ENCODE measurements around the gene DBN1. TPM values are rescaled to one million over a fixed set of nuclear protein-coding genes. Genes with fewer than 3 reads are reported as not detected.
A peak's percentile ranks its signal among the peaks of the same experiment; 100 is the strongest.

The DBN1 gene
- total RNA-seq, 3 donors from 2014 or later: 12.1 to 61.8 (median 17.2) TPM

DNA sequence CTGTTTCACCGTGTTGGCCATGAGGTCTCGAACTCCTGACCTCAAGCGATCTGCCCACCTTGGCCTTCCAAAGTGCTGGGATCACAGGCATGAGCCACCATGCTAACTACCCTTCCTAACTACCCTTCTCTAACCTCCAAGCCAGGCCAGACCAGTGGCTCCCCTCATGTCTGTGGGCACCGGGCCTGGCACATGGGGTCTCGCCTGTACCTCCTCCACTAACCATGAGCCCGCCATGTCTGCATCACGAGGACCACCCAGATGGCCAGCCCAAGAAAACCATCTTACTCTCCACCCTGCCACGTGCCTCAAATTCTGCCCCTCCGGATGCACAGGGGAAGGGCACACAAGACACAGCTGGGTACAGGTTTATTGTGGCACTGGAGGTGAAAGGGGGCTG, 9.6 kb upstream of the DBN1 start:
- no peaks in the 10 kb centered on the region for H3K36me3 ChIP-seq (ENCODE audit: low read depth)
- no peaks in the 10 kb centered on the region for H3K9me3 ChIP-seq
- no peak overlapping the region for H3K4me3 ChIP-seq
- H3K4me1 ChIP-seq (ENCODE audit: low read depth): peaks cover 3% of the 10 kb centered on the region
- no peak for ATAC-seq
- TF ChIP-seq, protein P1, sequence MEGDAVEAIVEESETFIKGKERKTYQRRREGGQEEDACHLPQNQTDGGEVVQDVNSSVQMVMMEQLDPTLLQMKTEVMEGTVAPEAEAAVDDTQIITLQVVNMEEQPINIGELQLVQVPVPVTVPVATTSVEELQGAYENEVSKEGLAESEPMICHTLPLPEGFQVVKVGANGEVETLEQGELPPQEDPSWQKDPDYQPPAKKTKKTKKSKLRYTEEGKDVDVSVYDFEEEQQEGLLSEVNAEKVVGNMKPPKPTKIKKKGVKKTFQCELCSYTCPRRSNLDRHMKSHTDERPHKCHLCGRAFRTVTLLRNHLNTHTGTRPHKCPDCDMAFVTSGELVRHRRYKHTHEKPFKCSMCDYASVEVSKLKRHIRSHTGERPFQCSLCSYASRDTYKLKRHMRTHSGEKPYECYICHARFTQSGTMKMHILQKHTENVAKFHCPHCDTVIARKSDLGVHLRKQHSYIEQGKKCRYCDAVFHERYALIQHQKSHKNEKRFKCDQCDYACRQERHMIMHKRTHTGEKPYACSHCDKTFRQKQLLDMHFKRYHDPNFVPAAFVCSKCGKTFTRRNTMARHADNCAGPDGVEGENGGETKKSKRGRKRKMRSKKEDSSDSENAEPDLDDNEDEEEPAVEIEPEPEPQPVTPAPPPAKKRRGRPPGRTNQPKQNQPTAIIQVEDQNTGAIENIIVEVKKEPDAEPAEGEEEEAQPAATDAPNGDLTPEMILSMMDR (IDR thresholded peaks at IDR 0.05): no peak
- intact Hi-C loops (cut with DNase I, micrococcal nuclease): no loop called here
- DNase-seq: no peak

DNA sequence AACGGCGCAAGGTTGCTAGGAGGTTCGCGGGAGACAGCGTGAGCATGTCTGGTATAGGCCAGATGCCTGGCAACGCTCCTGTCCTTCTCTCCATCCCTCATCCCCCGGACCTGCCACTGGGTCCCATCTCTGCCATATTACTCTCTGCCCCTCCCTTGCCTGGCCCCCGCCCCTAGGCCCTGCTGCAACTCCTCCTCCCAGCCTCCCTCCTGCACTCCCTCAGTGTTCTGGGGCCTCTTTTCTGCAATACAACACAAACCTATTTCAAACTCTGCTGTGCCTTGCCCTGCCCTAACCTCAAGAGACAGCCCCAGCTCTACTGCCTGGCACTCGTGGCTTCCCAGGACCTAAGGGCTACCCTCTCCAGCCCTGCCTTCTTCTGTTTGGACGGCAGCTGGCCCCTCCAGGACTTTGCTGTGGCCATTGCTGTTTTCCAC, 8.9 kb upstream of the DBN1 start:
- Histone ChIP-seq H3K9me3 (no peaks in the 10 kb centered on the region), H3K36me3 (ENCODE audit: low read depth) (no peaks in the 10 kb centered on the region), H3K4me1 (ENCODE audit: low read depth) (peaks cover 3% of the 10 kb centered on the region), H3K4me3 (no peak overlapping the region)
- DNase-seq: no peak
- TF ChIP-seq, protein P1 (IDR thresholded peaks at IDR 0.05): no peak
- ATAC-seq: no peak
- intact Hi-C loops (cut with DNase I, micrococcal nuclease): no loop called here

DNA sequence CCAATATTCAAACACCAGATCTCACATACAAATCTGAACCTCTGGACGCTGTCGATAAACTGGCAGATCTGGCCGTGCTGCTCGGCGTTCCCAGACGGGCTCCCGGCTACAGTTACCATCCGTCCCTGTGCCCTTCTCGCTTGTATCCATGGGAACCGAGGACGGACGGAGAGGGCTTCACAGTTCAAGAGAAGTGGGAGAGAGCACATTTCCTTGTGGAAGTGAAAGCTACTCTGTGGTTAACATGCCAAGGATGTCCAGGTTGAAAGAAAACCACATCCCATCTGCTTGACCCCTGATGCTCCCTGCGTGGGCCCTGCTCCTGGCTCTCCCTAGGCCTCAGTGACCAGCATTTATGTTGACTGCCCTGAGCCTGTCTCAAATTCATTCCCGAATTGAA, 6.3 kb upstream of the DBN1 start:
- ATAC-seq (peak; percentile 5), DNase-seq (peak in 2 of 3 donors; percentile 28 to 43)
- Histone ChIP-seq H3K9me3 (no peaks in the 10 kb centered on the region), H3K4me1 (ENCODE audit: low read depth) (peaks cover 3% of the 10 kb centered on the region), H3K36me3 (ENCODE audit: low read depth) (no peaks in the 10 kb centered on the region), H3K4me3 (no peak overlapping the region)
- intact Hi-C loops (cut with DNase I, micrococcal nuclease): no loop called here
- TF ChIP-seq, protein P1 (IDR thresholded peaks at IDR 0.05): no peak

DNA sequence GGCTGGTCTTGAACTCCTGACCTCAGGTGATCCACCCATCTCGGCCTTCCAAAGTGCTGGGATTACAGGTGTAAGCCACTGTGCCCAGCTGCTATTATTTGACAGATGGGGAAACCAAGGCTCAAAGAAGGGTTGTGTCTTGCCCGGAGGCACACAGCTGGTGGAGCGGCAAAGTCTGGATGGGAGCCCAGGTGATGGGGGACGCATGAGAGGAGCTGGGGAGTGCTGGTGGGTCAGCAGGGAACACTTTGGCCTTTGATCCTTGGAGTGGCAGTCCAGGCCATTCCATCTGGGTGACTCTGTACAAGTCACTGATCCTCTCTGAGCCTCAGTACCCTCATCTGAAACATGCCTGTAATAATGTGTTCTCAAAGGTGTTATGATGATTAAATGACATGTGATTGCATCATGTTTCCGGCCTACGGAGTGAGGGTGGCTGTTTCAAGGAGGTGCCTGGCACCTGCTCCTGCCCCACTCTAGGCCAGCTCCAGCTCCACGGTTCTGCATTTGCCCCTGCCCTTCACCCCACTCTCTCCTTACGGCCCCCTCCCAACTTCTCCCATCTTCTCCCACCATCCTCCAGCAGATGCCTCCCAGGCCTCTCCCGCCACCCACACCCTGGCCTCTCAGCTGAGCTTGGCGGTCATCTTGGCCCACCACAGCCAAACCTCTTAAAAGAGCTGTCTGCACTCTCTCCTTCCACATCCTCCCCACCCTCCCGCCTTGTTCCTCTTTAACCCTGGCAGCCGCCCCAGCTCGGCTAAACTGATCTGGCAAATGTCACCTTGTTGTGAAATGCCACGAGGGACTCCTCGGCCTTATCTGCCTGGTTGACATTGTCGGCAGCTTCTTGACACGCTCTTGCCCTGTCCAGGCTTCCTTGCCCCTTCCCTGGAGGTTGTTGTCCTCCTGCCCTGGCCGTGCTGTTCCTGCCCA, 5.5 kb upstream of the DBN1 start:
- DNase-seq: peak; percentile 59 to 73 (median 61)
- no peaks in the 10 kb centered on the region for H3K36me3 ChIP-seq (ENCODE audit: low read depth)
- H3K4me3 ChIP-seq: no peak overlapping the region
- TF ChIP-seq, protein P1 (IDR thresholded peaks at IDR 0.05): no peak
- intact Hi-C loops (cut with DNase I, micrococcal nuclease): no loop called here
- ATAC-seq: peak; percentile 53
- no peaks in the 10 kb centered on the region for H3K9me3 ChIP-seq
- H3K4me1 ChIP-seq (ENCODE audit: low read depth): peaks cover 3% of the 10 kb centered on the region

DNA sequence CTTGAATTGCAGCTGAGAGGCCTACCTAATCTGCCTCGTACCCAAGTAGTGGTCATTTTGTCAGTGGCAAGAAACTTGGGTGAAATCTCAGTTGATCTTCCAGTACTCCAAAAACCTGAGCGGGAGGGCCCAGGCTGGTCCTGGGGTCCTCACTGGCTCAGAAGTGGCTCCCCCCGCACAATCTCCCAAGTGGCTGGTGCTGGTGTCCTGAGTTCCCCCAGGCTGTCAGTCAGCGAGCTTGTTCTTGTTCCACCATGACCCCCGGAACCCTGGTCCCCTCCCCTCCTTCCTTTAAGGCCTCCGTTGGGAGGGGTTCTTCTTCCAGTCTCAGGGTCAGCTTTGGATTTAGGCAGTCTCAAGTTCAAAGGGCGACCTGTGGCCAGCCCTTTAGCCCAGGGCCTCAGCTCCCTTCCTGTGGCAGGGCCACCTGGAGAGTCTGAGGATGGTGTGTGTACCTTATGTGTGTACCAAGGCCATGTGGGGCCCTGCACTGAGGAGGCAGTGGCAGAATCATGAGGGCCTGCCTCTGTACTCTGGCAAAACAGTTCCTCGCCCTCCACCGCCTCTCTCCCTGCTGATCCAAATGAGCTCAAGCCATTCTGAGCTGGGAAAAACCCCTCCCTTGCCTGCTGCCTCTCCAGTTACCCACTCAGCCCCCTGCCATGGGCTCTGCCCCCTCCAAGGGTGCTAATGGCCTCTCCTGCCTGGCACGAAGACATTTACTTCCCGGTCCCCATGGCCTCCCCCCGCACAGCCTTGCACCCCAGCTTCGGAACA, 4.5 kb upstream of the DBN1 start:
- Histone ChIP-seq H3K4me1 (ENCODE audit: low read depth) (peaks cover 3% of the 10 kb centered on the region), H3K4me3 (no peak overlapping the region), H3K36me3 (ENCODE audit: low read depth) (no peaks in the 10 kb centered on the region), H3K9me3 (no peaks in the 10 kb centered on the region)
- TF ChIP-seq, protein P1 (IDR thresholded peaks at IDR 0.05): no peak
- ATAC-seq (no peak), DNase-seq (no peak)
- intact Hi-C loops (cut with DNase I, micrococcal nuclease): no loop called here
